GM18517 (cell line): Measurements from ENCODE around the gene ARHGAP22.

Experiments
- ATAC-seq: cut with Tn5 transposase; IDR thresholded peaks from one replicate; pipeline ENCODE4 v1.9.1; 2021; ENCODE audit warnings: mild to moderate bottlenecking, moderate library complexity; ENCODE audit not compliant: unreplicated experiment

Gene ARHGAP22

GRCh38 chr10:48554656-48555055, 50.2 kb downstream of the ARHGAP22 start:
- ATAC-seq, result no peak

GRCh38 chr10:48554246-48554645, 50.6 kb downstream of the ARHGAP22 start:
- ATAC-seq, result no peak

- ATAC-seq, result no peak
Measured at GRCh38 chr10:48552946-48553564, 51.8 kb downstream of the ARHGAP22 start.

- ATAC-seq, result no peak
Measured at GRCh38 chr10:48551861-48552591, 52.8 kb downstream of the ARHGAP22 start.

- ATAC-seq, result no peak
Measured at GRCh38 chr10:48550977-48551376, 53.9 kb downstream of the ARHGAP22 start.

GRCh38 chr10:48550071-48550691, 54.7 kb downstream of the ARHGAP22 start:
- ATAC-seq, result no peak

- no peak for ATAC-seq
Measured at GRCh38 chr10:48549236-48549635, 55.6 kb downstream of the ARHGAP22 start.

GRCh38 chr10:48548531-48549135, 56.2 kb downstream of the ARHGAP22 start:
- no peak for ATAC-seq

GRCh38 chr10:48547981-48548380, 56.9 kb downstream of the ARHGAP22 start:
- ATAC-seq, result no peak

- ATAC-seq, result no peak
Measured at GRCh38 chr10:48547061-48547895, 57.6 kb downstream of the ARHGAP22 start.

GRCh38 chr10:48545462-48546145, 59.3 kb downstream of the ARHGAP22 start:
- ATAC-seq, result no peak

GRCh38 chr10:48543182-48543844, 61.6 kb downstream of the ARHGAP22 start:
- no peak for ATAC-seq

GRCh38 chr10:48542471-48543181, 62.2 kb downstream of the ARHGAP22 start:
- no peak for ATAC-seq

GRCh38 chr10:48541144-48541795, 63.6 kb downstream of the ARHGAP22 start:
- no peak for ATAC-seq

GRCh38 chr10:48538611-48539010, 66.3 kb downstream of the ARHGAP22 start:
- ATAC-seq, result no peak

GRCh38 chr10:48536916-48537890, 67.7 kb downstream of the ARHGAP22 start:
- ATAC-seq, result no peak

GRCh38 chr10:48536156-48536500, 68.7 kb downstream of the ARHGAP22 start:
- no peak for ATAC-seq
